GM12891 (cell line): ENCODE measurements around the gene HID1.

Experiments
- POLR2A ChIP-seq: IDR thresholded peaks from 2 replicates; pipeline ENCODE4 v1.6.1; 2011; ENCODE audit warnings: low read depth, low read length, control low read depth
- SPI1 ChIP-seq: IDR thresholded peaks from 2 replicates; pipeline ENCODE4 v1.6.1; 2011; ENCODE audit warnings: low read depth, low read length, control low read depth
- TAF1 ChIP-seq: IDR thresholded peaks from 2 replicates; pipeline ENCODE4 v1.6.1; 2011; ENCODE audit warnings: low read depth, low read length, control low read depth

- no peak for TF ChIP-seq SPI1
- no peak for TF ChIP-seq TAF1
- no peak for TF ChIP-seq POLR2A
Measured at GRCh38 chr17:74990581-74991105, 18.1 kb upstream of the HID1 start.
